MM.1S (cell line): ENCODE data around the gene CYP4B1.

Experiments used
- DNase-seq: peaks from one replicate; pipeline ENCODE4 v3.0.0-alpha.2; 2015
- H2AFZ ChIP-seq: fragments of 300-600 bp; sonication (generic); 2 replicates; pipeline ENCODE4 v1.6.0; 2016; ENCODE audit warnings: antibody characterized with exemption, low read length
- H3F3A ChIP-seq: fragments of 300-600 bp; sonication (generic); 2 replicates; pipeline ENCODE4 v1.6.1; 2016; ENCODE audit warnings: mild to moderate bottlenecking, antibody characterized with exemption, low read length, moderate library complexity, mixed read lengths; ENCODE audit not compliant: insufficient read depth
- H3K27ac ChIP-seq: fragments of 300-600 bp; sonication (generic); 2 replicates; pipeline ENCODE4 v1.5.1; 2016; ENCODE audit warnings: mild to moderate bottlenecking, low read length
- H3K27me3 ChIP-seq: fragments of 300-600 bp; sonication (generic); replicated peaks from 2 replicates; pipeline ENCODE4 v1.6.0; 2016; ENCODE audit warnings: low read length; ENCODE audit not compliant: insufficient read depth
- H3K36me3 ChIP-seq: fragments of 300-600 bp; sonication (generic); replicated peaks from 2 replicates; pipeline ENCODE4 v1.6.1; 2016; ENCODE audit warnings: mild to moderate bottlenecking, low read length, mixed read lengths; ENCODE audit not compliant: insufficient read depth
- H3K4me1 ChIP-seq: fragments of 300-600 bp; sonication (generic); 2 replicates; pipeline ENCODE4 v1.6.1; 2016; ENCODE audit warnings: low read length, mixed read lengths
- H3K4me2 ChIP-seq: fragments of 300-600 bp; sonication (generic); 2 replicates; pipeline ENCODE4 v1.6.0; 2016; ENCODE audit warnings: low read depth, low read length
- H3K4me3 ChIP-seq: fragments of 300-600 bp; sonication (generic); 2 replicates; pipeline ENCODE4 v1.5.1; 2016; ENCODE audit warnings: low read length, mixed read lengths
- H3K79me2 ChIP-seq: fragments of 300-600 bp; sonication (generic); 2 replicates; pipeline ENCODE4 v1.6.1; 2016; ENCODE audit warnings: mixed run types, low read length, mixed read lengths
- H3K9ac ChIP-seq: fragments of 300-600 bp; sonication (generic); 2 replicates; pipeline ENCODE4 v1.6.1; 2016; ENCODE audit warnings: low read length, mixed read lengths
- H3K9me2 ChIP-seq: fragments of 300-600 bp; sonication (generic); replicated peaks from 2 replicates; pipeline ENCODE4 v1.6.1; 2016; ENCODE audit warnings: mild to moderate bottlenecking, low read length, mixed read lengths; ENCODE audit not compliant: insufficient read depth
- H3K9me3 ChIP-seq: fragments of 300-600 bp; sonication (generic); replicated peaks from 2 replicates; pipeline ENCODE4 v1.6.1; 2016; ENCODE audit warnings: mild to moderate bottlenecking, low read length, mixed read lengths; ENCODE audit not compliant: insufficient read depth
- H4K20me1 ChIP-seq: fragments of 300-600 bp; sonication (generic); 2 replicates; pipeline ENCODE4 v1.6.1; 2016; ENCODE audit warnings: mild to moderate bottlenecking, low read length, moderate library complexity, mixed read lengths; ENCODE audit not compliant: insufficient read depth
- EZH2 ChIP-seq: fragments of 300-600 bp; sonication (generic); optimal IDR thresholded peaks from 2 replicates; pipeline ENCODE3; 2017; ENCODE audit warnings: low read depth, mild to moderate bottlenecking, antibody characterized with exemption, low read length, mixed read lengths
- EZH2phosphoT487 ChIP-seq: fragments of 300-600 bp; sonication (generic); IDR thresholded peaks from 2 replicates; pipeline ENCODE4 v1.6.1; 2018; ENCODE audit warnings: antibody characterized with exemption, low read length
- TF ChIP-seq, protein P1 (sequence below): fragments of 300-600 bp; sonication (generic); IDR thresholded peaks from 2 replicates; pipeline ENCODE4 v1.5.1; 2016; ENCODE audit warnings: antibody characterized with exemption, low read length, mixed read lengths

CYP4B1 gene

DNA sequence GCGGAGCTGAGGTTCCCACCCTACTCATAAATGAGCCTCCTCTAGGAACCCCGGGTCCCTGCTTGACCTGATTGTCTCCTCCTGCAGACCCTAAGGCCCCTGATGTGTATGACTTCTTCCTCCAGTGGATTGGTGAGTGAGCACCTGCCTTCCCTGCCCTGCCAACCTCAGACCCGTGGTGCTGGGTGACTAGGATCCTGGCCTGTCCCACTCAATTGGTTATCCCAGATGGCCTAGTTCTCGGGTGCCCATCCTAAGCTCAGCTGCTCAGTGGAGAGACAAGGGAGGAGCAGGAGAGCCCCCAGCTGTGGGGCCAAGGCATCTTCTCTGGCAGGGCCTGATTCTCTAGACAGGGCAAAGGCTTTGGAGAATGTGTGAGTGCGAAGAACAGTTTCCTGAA is 12.2 kb downstream of the CYP4B1 start:
- H2AFZ ChIP-seq: no peak overlapping the region
- no peaks in the 10 kb centered on the region for H3F3A ChIP-seq
- no peaks in the 10 kb centered on the region for H4K20me1 ChIP-seq

DNA sequence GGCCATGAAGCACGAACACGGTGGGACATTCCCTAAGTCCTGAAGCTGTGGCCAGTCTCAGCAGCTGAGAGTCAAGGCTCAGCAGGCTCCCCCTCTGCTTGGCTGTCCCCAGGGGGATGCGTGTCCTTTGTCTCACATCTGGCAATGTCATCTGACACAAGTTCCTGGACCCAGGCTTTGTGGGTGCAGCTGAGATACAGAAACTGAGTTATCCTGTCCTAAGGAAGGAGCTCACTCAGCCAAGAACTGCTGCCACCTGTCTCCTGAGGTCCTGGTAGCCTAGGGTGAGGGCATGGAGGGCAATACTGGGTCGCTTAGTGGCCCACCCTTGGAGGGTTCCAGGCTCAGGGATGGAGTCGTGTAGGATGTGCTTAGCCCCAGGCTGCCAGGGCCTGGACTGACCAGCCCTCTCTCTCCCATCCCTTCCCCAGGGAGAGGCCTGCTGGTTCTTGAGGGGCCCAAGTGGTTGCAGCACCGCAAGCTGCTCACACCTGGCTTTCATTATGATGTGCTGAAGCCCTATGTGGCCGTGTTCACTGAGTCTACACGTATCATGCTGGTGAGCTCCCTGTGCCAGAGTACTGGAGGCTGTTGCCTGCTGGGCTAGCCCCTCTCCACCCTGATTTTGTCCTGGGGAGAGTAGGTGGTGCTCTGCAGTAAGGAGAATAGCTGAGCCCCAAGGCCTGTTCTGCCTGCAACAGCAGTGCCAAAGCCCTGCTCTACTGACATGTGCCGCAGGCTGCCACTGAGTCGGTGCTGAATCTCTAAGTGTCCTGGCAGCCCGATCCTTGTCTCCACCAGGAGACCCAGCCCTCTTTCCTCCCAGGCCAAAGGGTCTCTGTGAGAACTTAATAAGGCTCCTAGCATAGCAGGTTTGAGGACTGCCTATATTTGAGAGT is 13.5 kb downstream of the CYP4B1 start:
- Histone ChIP-seq H4K20me1 (no peaks in the 10 kb centered on the region), H3K4me2 (no peak overlapping the region), H3K79me2 (no peaks in the 10 kb centered on the region), H3K4me3 (no peak overlapping the region), H3K9me3 (no peaks in the 10 kb centered on the region), H3K27me3 (no peaks in the 10 kb centered on the region), H3K36me3 (no peaks in the 10 kb centered on the region), H3F3A (no peaks in the 10 kb centered on the region), H3K9me2 (no peaks in the 10 kb centered on the region), H3K9ac (no peak overlapping the region), H3K27ac (no peak overlapping the region), H2AFZ (no peak overlapping the region), H3K4me1 (no peaks in the 10 kb centered on the region)
- no peak for DNase-seq
- TF ChIP-seq EZH2 (no peak), EZH2phosphoT487 (no peak)
- TF ChIP-seq, protein P1, sequence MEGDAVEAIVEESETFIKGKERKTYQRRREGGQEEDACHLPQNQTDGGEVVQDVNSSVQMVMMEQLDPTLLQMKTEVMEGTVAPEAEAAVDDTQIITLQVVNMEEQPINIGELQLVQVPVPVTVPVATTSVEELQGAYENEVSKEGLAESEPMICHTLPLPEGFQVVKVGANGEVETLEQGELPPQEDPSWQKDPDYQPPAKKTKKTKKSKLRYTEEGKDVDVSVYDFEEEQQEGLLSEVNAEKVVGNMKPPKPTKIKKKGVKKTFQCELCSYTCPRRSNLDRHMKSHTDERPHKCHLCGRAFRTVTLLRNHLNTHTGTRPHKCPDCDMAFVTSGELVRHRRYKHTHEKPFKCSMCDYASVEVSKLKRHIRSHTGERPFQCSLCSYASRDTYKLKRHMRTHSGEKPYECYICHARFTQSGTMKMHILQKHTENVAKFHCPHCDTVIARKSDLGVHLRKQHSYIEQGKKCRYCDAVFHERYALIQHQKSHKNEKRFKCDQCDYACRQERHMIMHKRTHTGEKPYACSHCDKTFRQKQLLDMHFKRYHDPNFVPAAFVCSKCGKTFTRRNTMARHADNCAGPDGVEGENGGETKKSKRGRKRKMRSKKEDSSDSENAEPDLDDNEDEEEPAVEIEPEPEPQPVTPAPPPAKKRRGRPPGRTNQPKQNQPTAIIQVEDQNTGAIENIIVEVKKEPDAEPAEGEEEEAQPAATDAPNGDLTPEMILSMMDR: no peak

More for the DNA sequence above, 12.2 kb downstream of the CYP4B1 start:
- Histone ChIP-seq H3K9me2 (no peaks in the 10 kb centered on the region), H3K4me2 (no peak overlapping the region), H3K36me3 (no peaks in the 10 kb centered on the region), H3K4me1 (no peaks in the 10 kb centered on the region), H3K4me3 (no peak overlapping the region), H3K27me3 (no peaks in the 10 kb centered on the region), H3K79me2 (no peaks in the 10 kb centered on the region), H3K9me3 (no peaks in the 10 kb centered on the region), H3K27ac (no peak overlapping the region), H3K9ac (no peak overlapping the region)
- TF ChIP-seq EZH2 (no peak), EZH2phosphoT487 (no peak)
- TF ChIP-seq, protein P1: no peak
- DNase-seq: no peak

DNA sequence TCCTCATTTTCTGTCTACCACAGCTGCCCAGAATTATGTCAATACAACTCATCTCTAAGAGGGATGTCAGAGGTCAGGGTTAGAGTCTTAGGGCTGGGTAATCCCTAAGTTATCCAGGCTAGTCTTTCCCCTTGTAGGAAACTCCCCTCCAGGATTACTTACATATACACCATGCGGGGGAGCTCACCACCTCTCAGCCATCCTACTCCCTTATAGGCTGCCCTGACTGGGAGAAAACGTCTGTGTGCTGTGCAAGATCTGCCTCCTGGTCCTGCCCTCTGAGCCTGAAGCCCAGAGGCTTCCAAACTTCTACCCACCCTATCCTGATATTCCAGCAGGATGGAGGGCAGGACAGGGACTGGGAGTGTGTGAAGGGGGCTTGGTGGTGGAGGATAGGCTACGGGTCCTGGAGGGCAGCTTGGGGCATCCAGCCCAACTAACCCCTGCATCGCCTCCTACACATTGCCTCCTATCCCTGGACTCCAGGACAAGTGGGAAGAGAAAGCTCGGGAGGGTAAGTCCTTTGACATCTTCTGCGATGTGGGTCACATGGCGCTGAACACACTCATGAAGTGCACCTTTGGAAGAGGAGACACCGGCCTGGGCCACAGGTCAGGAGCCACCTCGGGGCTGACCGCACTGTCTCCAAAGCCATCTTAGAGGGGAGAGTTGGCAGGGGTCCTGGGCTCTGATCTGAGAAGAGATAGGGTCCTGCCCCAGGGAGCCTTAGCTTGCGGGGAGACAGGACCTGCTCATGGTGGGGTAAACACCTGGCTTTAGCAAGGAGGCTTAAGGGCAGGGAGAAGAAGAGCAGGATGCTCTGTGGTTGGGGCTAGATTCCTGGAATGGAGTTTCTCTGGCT is 14.4 kb downstream of the CYP4B1 start:
- H3K4me3 ChIP-seq: no peak overlapping the region
- no peak for DNase-seq
- no peaks in the 10 kb centered on the region for H3K36me3 ChIP-seq
- H3K9me2 ChIP-seq: no peaks in the 10 kb centered on the region
- H3K9me3 ChIP-seq: no peaks in the 10 kb centered on the region
- no peaks in the 10 kb centered on the region for H3K4me1 ChIP-seq
- no peaks in the 10 kb centered on the region for H3K79me2 ChIP-seq
- H2AFZ ChIP-seq: no peak overlapping the region
- TF ChIP-seq, protein P1: no peak
- no peak for TF ChIP-seq EZH2phosphoT487
- TF ChIP-seq EZH2: no peak
- H3F3A ChIP-seq: no peaks in the 10 kb centered on the region
- H3K27ac ChIP-seq: no peak overlapping the region
- H3K27me3 ChIP-seq: no peaks in the 10 kb centered on the region
- no peak overlapping the region for H3K4me2 ChIP-seq
- H3K9ac ChIP-seq: no peak overlapping the region
- no peaks in the 10 kb centered on the region for H4K20me1 ChIP-seq
